GM19025 (cell line): ENCODE data around the gene IRX3.

Source experiments
- ATAC-seq: cut with Tn5 transposase; IDR thresholded peaks from one replicate; pipeline ENCODE4 v1.9.1; 2021; ENCODE audit warnings: mild to moderate bottlenecking, low read depth, moderate library complexity; ENCODE audit not compliant: unreplicated experiment

Gene IRX3

DNA sequence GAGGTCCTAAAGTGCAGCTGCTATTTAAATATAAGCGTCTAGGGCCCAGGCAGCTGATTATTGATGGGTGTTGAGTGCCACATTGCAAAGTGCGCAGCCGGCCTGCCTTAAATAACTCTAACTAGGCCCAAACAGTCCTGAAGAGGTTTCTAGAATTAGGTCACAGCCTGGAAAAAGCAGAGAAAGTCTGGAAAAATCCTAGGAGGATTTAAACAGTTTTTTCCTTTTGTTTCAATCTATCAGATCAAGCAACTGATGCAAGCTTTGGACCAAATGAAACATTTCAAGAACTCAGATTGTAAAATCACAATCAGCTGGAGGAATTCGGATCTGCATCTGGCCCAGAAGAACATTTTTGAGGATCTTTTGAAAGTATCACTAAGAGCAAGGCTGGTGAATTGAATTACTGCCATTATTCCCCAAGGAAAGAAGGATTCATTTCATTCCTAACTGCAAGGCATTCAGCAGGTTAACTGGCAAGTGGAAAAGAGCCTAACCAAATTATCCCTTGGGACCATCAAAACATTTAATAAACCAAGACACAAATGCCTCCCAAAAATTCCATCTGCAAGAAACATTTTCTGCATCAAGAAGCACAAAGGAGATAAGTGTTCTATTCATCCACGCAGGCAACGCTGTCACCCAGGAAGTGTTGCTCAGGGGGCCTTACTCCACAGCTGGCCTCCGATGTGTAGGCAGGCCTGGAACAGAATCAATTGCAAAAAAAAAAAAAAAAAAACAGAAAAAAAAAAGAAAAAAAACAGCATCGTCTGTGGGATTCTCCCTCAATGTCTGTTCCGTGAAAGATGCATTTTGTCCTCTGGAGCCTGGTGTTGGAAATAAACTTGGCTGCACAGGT, 46.1 kb downstream of the IRX3 start:
- no peak for ATAC-seq

DNA sequence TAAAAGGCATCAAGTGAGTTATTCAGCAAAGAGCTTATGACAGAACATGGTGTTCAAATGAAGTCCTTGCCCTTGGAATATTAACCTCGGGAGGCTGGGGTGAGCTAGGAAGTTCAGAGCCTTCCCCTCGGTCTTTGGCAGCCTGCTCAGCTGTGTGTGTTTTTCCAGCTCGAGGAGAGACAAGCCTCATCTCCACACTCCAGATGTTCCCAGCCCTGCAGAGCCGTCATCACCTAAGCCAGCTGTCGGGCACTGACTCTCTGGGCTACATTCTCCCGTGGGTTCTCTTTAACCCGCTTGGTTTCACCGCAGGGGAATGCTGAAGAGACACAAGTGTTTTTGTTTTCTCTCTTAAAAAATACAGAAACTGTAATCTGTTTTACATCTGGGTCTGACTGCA, 47.1 kb downstream of the IRX3 start:
- ATAC-seq, result no peak

GRCh38 chr16:54236773-54237172, 49.8 kb downstream of the IRX3 start:
- ATAC-seq, result no peak

DNA sequence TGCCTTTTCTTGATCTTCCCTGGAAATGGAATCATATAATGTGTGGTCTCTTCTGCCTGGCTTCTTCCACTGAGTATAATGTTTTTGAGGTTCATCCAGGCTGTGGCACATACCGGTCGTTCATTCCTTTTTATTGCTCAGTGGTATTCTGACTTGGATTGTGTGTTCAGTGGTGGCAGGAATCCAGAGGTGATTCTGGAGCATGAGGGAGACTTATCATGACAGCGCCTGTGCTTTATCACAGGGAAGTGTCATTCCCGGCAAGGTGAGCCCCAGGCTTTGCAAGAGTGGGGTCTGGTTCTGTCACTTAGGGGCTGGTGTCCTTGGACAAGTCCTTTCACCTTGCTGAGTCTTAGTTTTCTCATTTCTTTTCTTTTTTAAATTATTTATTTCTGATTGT, 53.0 kb downstream of the IRX3 start:
- no peak for ATAC-seq
